Activated CD8-positive, alpha-beta memory T cell treated with anti-CD3 and anti-CD28 coated beads for 48 hours (primary cell): ENCODE measurements around the gene IFITM5.
"Not testable (repeated sequence)": the region's sequence is repeated elsewhere in the genome, so short reads cannot be mapped to it uniquely, and the experiment has no call there.

Source experiments
- DNase-seq, 3 experiments: peaks; one replicate each; pipeline ENCODE4 v3.0.0-alpha.2; 2020; ENCODE audit warnings: low read depth in 2 of 3, low spot score in 2 of 3

Gene IFITM5

DNA sequence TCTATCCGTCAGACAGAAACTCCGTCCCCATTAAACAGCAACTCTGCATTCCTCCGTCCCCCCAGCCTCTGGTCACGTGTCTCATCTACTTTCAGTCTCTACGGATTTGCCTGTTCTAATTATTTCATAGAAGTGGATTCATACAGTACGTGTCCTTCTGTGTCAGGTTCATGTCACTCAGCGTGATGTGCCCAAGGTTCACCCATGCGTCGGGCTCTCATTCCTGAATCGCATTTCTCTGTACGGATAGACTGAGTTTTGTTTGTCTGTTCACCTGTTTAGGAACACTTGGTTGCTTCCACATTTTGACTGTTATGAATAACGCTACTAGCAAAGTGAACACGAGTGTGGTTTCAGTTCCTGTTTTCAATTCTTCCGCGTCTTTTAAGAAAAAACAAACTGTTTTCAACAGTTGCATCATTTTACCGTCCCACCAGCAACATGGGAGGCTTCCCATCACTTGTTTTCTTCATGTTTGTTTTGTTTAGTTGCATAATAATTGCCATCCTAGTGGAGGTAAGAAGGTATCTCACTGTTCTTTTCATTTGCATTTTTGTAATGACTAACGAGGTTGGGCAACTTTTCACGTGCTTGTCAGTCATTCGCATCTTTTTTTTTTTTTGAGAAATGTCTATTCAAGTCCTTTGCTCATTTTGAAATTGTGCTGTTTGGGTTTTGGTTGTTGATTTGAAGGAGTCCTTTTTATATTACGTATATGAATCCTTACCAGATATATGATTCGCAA is 30.0 kb downstream of the IFITM5 start:
- no peak for DNase-seq

GRCh38 chr11:268716-269145 is 30.6 kb downstream of the IFITM5 start:
- DNase-seq, result not testable (repeated sequence)

DNA sequence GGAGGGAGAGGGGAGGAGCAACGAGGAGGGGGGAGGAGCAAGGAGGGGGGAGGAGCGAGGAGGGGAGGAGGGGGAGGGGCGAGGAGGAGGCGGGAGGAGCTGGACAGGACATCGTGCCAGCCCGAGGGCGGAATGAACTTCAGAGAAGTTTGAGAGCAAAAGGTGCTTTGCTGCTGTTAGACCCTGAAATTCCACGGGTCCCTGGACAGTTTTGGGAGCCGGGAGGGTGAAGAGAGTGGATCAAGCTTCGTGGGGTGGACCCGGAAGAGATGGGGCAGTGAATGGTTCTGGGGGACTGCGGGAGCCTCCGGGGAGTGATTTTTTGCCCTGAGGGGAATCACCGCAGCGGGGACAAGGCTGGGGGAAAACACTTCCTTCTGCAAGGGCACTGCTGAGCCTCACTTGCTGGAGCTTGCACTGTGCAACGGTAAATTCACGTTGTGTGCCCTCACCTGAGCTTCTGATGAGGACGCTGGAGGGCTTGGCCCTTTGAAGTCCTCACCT is 31.8 kb downstream of the IFITM5 start:
- no peak for DNase-seq

GRCh38 chr11:266676-267439 is 32.5 kb downstream of the IFITM5 start:
- no peak for DNase-seq

DNA sequence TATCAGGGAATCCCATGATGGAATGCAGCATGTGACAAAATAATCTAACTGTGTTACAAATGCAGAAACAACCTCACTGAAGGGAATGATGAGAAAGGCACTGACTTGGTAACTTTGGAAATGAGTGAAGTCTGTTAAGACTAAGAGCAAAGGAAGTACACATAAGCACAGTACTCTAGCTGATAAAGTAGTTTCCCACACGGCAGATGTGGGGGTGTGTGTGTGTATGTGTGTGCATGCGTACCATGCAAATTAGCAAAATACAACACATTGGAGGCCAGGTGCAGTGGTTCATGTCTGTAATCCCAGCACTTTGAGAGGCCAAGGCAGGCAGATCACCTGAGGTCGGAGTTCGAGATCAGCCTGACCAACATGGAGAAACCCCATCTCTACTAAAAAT is 37.7 kb downstream of the IFITM5 start:
- DNase-seq, result no peak

DNA sequence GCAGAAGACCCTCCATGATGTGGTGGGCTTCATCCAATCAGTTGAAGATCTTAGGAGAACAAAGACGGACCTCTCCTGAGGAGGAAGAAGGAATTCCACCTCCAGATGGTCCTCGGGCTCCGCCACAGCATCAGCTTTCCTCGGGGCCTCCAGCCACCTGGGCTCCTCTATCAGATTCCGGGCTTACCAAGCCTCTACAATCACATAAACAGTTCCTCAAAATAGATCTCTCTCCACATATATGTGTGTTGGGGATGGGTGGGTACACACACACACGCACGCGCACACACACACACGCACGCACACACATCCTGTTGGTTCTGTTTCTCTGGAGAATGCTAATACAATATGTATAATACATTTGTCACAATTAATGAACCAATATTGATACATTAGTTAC is 39.9 kb downstream of the IFITM5 start:
- no peak for DNase-seq

DNA sequence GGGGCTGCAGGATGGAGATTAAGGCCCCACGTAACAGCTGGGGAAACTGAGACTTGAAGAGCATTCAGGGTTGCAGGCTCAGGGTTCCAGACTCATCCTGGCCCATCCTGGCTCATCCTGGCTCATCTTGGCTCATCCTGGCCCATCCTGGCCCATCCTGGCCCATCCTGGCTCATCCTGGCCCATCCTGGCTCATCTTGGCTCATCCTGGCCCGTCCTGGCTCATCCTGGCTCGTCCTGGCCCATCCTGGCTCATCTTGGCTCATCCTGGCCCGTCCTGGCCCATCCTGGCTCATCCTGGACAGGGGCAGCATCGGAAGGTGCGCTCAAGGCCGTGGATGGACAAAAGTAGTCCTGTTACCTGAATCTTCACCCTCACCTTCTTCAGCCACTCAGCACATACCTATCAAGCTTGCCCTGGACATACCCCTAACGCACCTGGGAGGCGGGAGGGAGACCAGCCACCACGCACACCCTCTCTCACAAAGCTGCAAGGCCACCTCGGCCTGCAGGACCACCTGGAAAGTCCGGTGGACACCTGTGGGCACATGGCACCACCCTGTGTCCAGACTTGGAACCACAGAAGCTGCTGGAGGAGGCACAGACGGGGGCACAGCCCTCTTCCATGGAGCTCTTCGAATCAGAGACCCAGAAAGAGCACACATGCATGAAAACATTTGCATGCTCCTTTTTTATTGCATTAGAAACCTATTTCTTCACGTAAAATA is 41.4 kb downstream of the IFITM5 start:
- DNase-seq, result no peak

- DNase-seq, result no peak
Observed at GRCh38 chr11:256952-257737, 42.2 kb downstream of the IFITM5 start.

GRCh38 chr11:255816-256215 is 43.5 kb downstream of the IFITM5 start:
- no peak for DNase-seq

- DNase-seq, result no peak
Observed at GRCh38 chr11:255176-255575, 44.1 kb downstream of the IFITM5 start.

DNA sequence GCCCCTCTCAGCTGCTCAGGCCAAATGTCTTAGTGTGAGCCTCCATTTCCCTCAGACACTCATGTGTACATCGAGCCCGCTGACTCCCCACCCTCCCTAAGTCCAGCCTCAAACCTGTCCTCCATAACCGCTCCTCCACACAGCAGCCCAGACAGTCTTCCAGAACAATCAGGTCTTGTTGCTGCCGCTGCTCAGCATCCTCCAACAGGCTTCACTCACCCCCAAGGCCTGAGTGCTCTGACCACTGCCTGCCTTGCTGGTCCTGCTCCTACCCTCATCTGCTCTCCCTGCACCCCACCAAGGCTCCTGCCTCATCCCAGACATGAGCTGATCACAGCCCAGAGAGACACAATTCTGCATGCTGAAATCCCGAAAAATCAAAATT is 45.4 kb downstream of the IFITM5 start:
- DNase-seq, result no peak

DNA sequence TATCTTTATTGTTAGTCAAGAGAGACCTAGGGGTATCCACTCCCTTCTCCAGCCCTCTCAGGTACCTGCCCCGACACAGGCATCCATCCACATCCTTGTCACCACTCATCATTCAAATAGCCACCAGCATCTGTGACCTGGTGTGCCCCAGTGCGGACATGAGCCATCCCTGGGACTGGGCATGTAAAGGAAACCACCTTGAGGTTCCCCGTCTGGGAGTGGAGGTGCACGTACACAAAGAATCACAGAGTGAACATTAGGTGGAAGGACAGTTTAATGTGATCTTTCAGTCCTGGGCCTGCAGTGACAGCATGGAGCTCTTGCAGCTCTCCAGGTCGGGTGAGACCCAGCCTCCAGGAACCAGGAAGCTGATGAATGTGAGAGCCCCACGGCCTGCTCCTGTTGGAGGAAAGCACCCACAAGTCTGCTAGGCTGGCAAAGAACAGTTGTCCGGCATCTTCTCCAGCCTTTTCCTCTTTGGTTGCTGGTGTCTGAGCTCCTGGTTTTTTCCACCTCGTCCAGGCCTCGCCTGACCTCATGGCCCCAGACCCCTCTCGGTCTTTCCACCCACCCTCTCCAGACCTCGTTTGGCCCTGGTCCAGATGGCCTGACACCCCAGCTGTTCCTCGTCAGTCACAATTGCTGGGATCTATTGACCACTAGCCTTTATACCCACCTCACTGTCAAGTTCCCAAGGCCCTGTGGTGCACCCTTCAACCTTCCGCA is 46.0 kb downstream of the IFITM5 start:
- DNase-seq, result no peak

GRCh38 chr11:252666-253065 is 46.7 kb downstream of the IFITM5 start:
- no peak for DNase-seq

- DNase-seq, result no peak
Observed at GRCh38 chr11:251550-251949, 47.8 kb downstream of the IFITM5 start.

- peak in 1 of 3 experiments; percentile 65 for DNase-seq
Observed at GRCh38 chr11:250740-251299, 48.5 kb downstream of the IFITM5 start.

DNA sequence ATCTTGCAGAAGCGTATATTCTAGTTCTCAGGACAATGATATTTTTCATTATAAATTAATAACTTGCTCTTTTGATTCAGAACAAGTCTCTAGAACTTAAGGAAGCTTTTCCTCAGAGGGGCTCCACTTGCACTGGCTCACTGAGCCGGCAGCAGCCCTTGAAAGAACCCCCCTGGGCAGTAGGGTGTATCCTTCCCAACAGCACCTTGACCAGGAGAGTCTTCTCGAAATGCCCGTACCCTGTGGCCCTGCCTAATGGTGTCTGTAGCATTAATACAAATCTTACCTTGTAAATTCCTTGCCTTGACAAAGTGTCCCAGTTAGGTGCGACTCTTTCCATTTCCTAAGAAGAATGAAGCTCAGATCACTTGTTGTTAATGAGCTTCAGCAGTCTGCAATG is 49.1 kb downstream of the IFITM5 start:
- DNase-seq, result no peak

DNA sequence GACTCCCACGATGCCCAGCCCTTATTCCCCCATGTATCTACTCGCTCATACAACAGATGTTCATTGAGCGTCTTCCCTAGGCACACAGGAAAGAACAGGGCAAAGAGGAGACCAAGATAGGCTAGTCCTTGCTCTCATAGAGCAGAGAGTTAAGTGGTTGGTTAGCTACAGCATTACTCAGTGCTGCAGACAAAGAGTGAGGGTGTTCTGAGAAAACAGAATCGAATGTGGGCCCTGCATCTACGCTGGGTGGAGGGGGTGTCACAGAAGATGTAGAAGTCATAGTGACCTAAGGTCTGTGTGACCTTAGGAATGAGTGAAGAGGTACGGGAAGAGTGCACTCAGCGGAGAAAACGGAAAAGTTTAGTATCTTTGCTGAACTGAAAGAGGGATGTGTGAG is 50.3 kb downstream of the IFITM5 start:
- no peak for DNase-seq
